GM12878 (cell line): Measurements from ENCODE around the gene KRT4. TPM values are rescaled to one million over a fixed set of nuclear protein-coding genes. Genes with fewer than 3 reads are reported as not detected.

Experiments
- ATAC-seq: fragments of 200-7000 bp; cut with Tn5 transposase; 3 replicates; pipeline ENCODE4 v1.9.1; 2020; ENCODE audit warnings: mild to moderate bottlenecking, moderate library complexity
- BruUV-seq: library from RNA; stranded (reverse); fragments of 400-500 nt; replicated peaks from 2 replicates; lab custom pipeline; 2021; lab: Mats Ljungman, UMichigan
- CTCF ChIA-PET: fragments of 300-600 bp; sonication (Branson Sonifier 250); formaldehyde crosslinking; extraction: SDS; loops from one replicate; lab custom pipeline; 2021; ENCODE audit warnings: inconsistent platforms; lab: Yijun Ruan, JAX
- POLR2A ChIA-PET: fragments of 350-600 bp; formaldehyde crosslinking; extraction: SDS; loops from one replicate; lab custom pipeline; 2021; ENCODE audit warnings: inconsistent platforms; lab: Charles Lee
- RAD21 ChIA-PET: fragments of 300-600 bp; sonication (Branson Sonifier 250); formaldehyde crosslinking; loops from one replicate; lab custom pipeline; 2023; ENCODE audit warnings: antibody characterized with exemption; ENCODE audit not compliant: unreplicated experiment; lab: Charles Lee
- SMC1A ChIA-PET: fragments of 300-600 bp; sonication (Branson Sonifier 250); formaldehyde crosslinking; loops from one replicate; lab custom pipeline; 2023; ENCODE audit not compliant: unreplicated experiment, uncharacterized antibody; lab: Charles Lee
- DNase-seq: peaks from one replicate; pipeline ENCODE4 v3.0.0-alpha.2; 2011; ENCODE audit warnings: low read depth, low spot score
- FAIRE-seq: peaks from 3 replicates; lab custom pipeline; 2011; peaks lifted over from hg19 to GRCh38; lab: Jason Lieb, UNC
- H2AFZ ChIP-seq: 2 replicates; pipeline ENCODE4 v1.6.0; 2011; ENCODE audit warnings: low read depth, low read length, control low read depth; ENCODE audit not compliant: control insufficient read depth
- H3K27ac ChIP-seq: 2 replicates; pipeline ENCODE4 v1.5.1; 2011; ENCODE audit warnings: control low read depth; ENCODE audit not compliant: control insufficient read depth, insufficient read depth
- H3K27me3 ChIP-seq, 2 experiments: replicated peaks in 1 of 2; 2 replicates each; pipeline versions ENCODE4 v1.6.0 to v1.6.1; 2011; ENCODE audit warnings: low read length in 1 of 2; ENCODE audit not compliant: control insufficient read depth in 2 of 2, insufficient read depth in 2 of 2
- H3K36me3 ChIP-seq, 2 experiments: 2 replicates each; pipeline ENCODE4 v1.5.1; 2011; ENCODE audit warnings: low read length in 1 of 2; ENCODE audit not compliant: control insufficient read depth in 2 of 2, insufficient read depth in 2 of 2
- H3K4me1 ChIP-seq: 2 replicates; pipeline ENCODE4 v1.6.1; 2011; ENCODE audit warnings: mild to moderate bottlenecking, low read length, moderate library complexity, mixed read lengths; ENCODE audit not compliant: control insufficient read depth, insufficient read depth
- H3K4me2 ChIP-seq: 2 replicates; pipeline ENCODE4 v1.6.0; 2011; ENCODE audit warnings: control low read depth; ENCODE audit not compliant: control insufficient read depth, insufficient read depth
- H3K4me3 ChIP-seq: fragments of 200-600 bp; sonication (generic); 2 replicates; pipeline ENCODE4 v1.5.1; 2016
- H3K79me2 ChIP-seq: 2 replicates; pipeline ENCODE4 v1.6.0; 2011; ENCODE audit warnings: low read length; ENCODE audit not compliant: control insufficient read depth, insufficient read depth
- H3K9ac ChIP-seq: 2 replicates; pipeline ENCODE4 v1.8.0; 2011; ENCODE audit warnings: low read length, control low read depth, mixed read lengths; ENCODE audit not compliant: control insufficient read depth, insufficient read depth
- H3K9me3 ChIP-seq: replicated peaks from 3 replicates; pipeline ENCODE4 v1.5.1; 2011; ENCODE audit warnings: mild to moderate bottlenecking, low read length; ENCODE audit not compliant: control insufficient read depth, insufficient read depth
- H4K20me1 ChIP-seq: 2 replicates; pipeline ENCODE4 v1.6.0; 2011; ENCODE audit not compliant: control insufficient read depth, insufficient read depth
- ASH2L ChIP-seq: fragments of 300-600, 200-600 bp; sonication (generic); IDR thresholded peaks from 2 replicates; pipeline ENCODE4 v1.6.1; 2017; ENCODE audit warnings: low read depth, mild to moderate bottlenecking, borderline replicate concordance
- BACH1 ChIP-seq: fragments of 450-650 bp; IDR thresholded peaks from 2 replicates; pipeline ENCODE4 v1.6.1; 2017; ENCODE audit warnings: mild to moderate bottlenecking, borderline replicate concordance
- ESRRA ChIP-seq: IDR thresholded peaks from 2 replicates; pipeline ENCODE4 v1.6.1; 2012; ENCODE audit warnings: mild to moderate bottlenecking, low read length, improper control_type of control experiment
- HDAC2 ChIP-seq: fragments of 200-600 bp; sonication (generic); IDR thresholded peaks from 2 replicates; pipeline ENCODE4 v1.6.1; 2017
- HDAC6 ChIP-seq: fragments of 200-600 bp; sonication (generic); IDR thresholded peaks from one replicate; pipeline ENCODE4 v1.8.0; 2017; ENCODE audit warnings: antibody characterized with exemption; ENCODE audit not compliant: unreplicated experiment
- JUND ChIP-seq: IDR thresholded peaks from 2 replicates; pipeline ENCODE4 v1.6.1; 2012; ENCODE audit warnings: low read depth, mild to moderate bottlenecking, low read length, improper control_type of control experiment, moderate library complexity
- MLLT1 ChIP-seq: fragments of 450-650 bp; IDR thresholded peaks from 2 replicates; pipeline ENCODE4 v1.6.1; 2016; ENCODE audit warnings: mild to moderate bottlenecking
- MTA3 ChIP-seq: IDR thresholded peaks from 2 replicates; pipeline ENCODE4 v1.6.1; 2012; ENCODE audit warnings: low read length, inconsistent platforms, borderline replicate concordance
- NFXL1 ChIP-seq: fragments of 450-650 bp; IDR thresholded peaks from 2 replicates; pipeline ENCODE4 v1.6.1; 2017; ENCODE audit warnings: antibody characterized with exemption, mild to moderate bottlenecking, borderline replicate concordance
- NKRF ChIP-seq: fragments of 450-650 bp; conservative IDR thresholded peaks from 2 replicates; pipeline ENCODE4 v1.6.1; 2017; ENCODE audit warnings: mild to moderate bottlenecking, moderate library complexity
- PML ChIP-seq: IDR thresholded peaks from 2 replicates; pipeline ENCODE4 v1.6.1; 2012; ENCODE audit warnings: low read length, inconsistent platforms
- RB1 ChIP-seq: fragments of 450-650 bp; formaldehyde crosslinking; IDR thresholded peaks from 2 replicates; pipeline ENCODE4 v1.6.1; 2017; ENCODE audit warnings: mild to moderate bottlenecking, borderline replicate concordance
- RUNX3 ChIP-seq: IDR thresholded peaks from 2 replicates; pipeline ENCODE4 v1.6.1; 2012; ENCODE audit warnings: low read length, inconsistent platforms
- ZNF592 ChIP-seq: fragments of 450-650 bp; IDR thresholded peaks from 2 replicates; pipeline ENCODE4 v1.6.1; 2017; ENCODE audit warnings: mild to moderate bottlenecking, moderate library complexity
- WGBS: methylation state at CpG from one replicate; pipeline ENCODE4 v1.1.6; 2016; ENCODE audit warnings: low lambda C conversion rate; ENCODE audit not compliant: insufficient replicate concordance, insufficient coverage; ENCODE audit errors: missing lambda C conversion rate; 5-methylcytosine and 5-hydroxymethylcytosine counted together
- in situ Hi-C: fragments of 300-500 bp; cut with MboI; formaldehyde crosslinking; loops from 9 replicates; pipeline ENCODE4 v1.14.3; 2018; ENCODE audit warnings: mixed read lengths
- intact Hi-C: fragments of 100-400 bp; cut with micrococcal nuclease; formaldehyde crosslinking; loops from one replicate; pipeline ENCODE4 v1.14.2; 2022; ENCODE audit not compliant: unreplicated experiment
- polyA plus RNA-seq, 11 experiments: library from polyadenylated mRNA; depleted of rRNA in 4 of 11; unstranded in 6 of 11; stranded (reverse) in 5 of 11; fragments of >200 nt; fragmentation: Nextera tagmentation in 4 of 11; fragmentation: Illumina TruSeq in 1 of 11; extraction: Ambion mirVana in 4 of 11; extraction: Trizol in 1 of 11; gene quantifications; 1 replicate in 1 of 11; 2 replicates in 10 of 11; pipeline versions ENCODE4 v1.2.1 to v1.2.3, GENCODE V29; 2011 to 2016; ENCODE audit warnings: inconsistent platforms in 2 of 11, missing spikeins in 2 of 11, low read depth in 1 of 11
- total RNA-seq, 4 experiments: library from RNA; depleted of rRNA in 3 of 4; stranded (reverse); fragments of >200 nt in 3 of 4; fragmentation: Illumina TruSeq in 1 of 4; extraction: Trizol in 1 of 4; gene quantifications; 2 replicates each; pipeline versions ENCODE4 v1.2.1 to v1.2.3, GENCODE V29; 2013 to 2021
- TF ChIP-seq, protein P1 (sequence below): fragments of 450-650 bp; IDR thresholded peaks from 2 replicates; pipeline ENCODE4 v1.6.1; 2018; ENCODE audit warnings: borderline replicate concordance, mild to moderate bottlenecking; ENCODE audit not compliant: partially characterized antibody

KRT4 gene
- total and polyA plus RNA-seq, 10 of the 15 experiments (the other 5 are each of a cell fraction or from before 2014, with no cell fraction given) = not detected

DNA sequence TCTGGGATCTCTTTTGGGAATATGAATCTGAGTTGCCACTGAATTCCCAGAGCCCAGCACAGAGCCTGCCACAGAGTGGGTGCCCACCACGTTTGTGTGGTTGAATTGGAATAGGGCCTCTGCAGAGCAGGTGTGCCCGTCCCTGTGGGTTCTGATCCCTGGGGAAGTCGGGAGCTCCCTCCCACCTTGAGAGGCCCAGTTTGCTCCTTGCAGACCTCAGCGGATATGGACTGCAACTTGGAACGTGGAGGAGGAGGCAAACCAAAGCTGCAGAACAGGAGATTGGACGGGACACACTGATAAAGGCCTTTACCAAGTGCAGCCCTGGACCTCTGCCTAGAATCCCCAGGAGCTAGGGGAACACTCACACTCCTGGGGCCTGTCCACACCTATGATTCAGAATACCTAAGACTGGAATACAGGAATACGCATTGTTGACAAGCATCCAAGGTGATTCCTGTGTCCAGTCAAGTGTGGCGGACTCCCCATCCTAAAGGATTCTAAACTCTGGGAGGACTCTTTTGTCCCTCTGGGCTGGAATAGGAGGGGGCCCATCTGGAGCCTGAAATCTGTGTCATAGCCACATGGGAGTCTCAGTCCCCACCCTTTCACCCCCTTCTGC, 39.2 kb downstream of the KRT4 start:
- WGBS = 5% methylated on average over 8 of the region's 8 CpGs
- Histone ChIP-seq H3K27ac (no peak overlapping the region), H3K27me3 (peaks cover 0 to 3% of the 10 kb centered on the region in 2 experiments; a peak in 3 of 4 replicates), H3K9ac (no peak overlapping the region), H3K4me1 (no peaks in the 10 kb centered on the region), H3K36me3 (no peaks in the 10 kb centered on the region), H2AFZ (no peak overlapping the region), H3K9me3 (no peaks in the 10 kb centered on the region), H3K4me2 (no peak overlapping the region), H3K4me3 (no peak overlapping the region), H4K20me1 (no peaks in the 10 kb centered on the region), H3K79me2 (no peaks in the 10 kb centered on the region)
- no TSS peak for BruUV-seq
- intact Hi-C loops = no loop called here
- FAIRE-seq = no peak
- ChIA-PET RAD21 (no interaction called here), POLR2A (no interaction called here), SMC1A (no interaction called here), CTCF (no interaction called here)
- TF ChIP-seq NKRF (no peak), MTA3 (no peak), ESRRA (no peak), ZNF592 (no peak), MLLT1 (no peak), ASH2L (no peak), HDAC6 (no peak), RB1 (no peak), PML (no peak), JUND (no peak), RUNX3 (no peak), BACH1 (no peak), NFXL1 (no peak), HDAC2 (no peak)
- TF ChIP-seq, protein P1, sequence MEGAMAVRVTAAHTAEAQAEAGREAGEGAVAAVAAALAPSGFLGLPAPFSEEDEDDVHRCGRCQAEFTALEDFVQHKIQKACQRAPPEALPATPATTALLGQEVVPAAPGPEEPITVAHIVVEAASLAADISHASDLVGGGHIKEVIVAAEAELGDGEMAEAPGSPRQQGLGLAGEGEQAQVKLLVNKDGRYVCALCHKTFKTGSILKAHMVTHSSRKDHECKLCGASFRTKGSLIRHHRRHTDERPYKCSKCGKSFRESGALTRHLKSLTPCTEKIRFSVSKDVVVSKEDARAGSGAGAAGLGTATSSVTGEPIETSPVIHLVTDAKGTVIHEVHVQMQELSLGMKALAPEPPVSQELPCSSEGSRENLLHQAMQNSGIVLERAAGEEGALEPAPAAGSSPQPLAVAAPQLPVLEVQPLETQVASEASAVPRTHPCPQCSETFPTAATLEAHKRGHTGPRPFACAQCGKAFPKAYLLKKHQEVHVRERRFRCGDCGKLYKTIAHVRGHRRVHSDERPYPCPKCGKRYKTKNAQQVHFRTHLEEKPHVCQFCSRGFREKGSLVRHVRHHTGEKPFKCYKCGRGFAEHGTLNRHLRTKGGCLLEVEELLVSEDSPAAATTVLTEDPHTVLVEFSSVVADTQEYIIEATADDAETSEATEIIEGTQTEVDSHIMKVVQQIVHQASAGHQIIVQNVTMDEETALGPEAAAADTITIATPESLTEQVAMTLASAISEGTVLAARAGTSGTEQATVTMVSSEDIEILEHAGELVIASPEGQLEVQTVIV = no peak
- no peak for DNase-seq
- ATAC-seq = no peak
- in situ Hi-C loops = no loop called here
